Cardiac fibroblast (primary cell): ENCODE results near the gene SSH2.

ENCODE experiments used
- DNase-seq, 2 donors: peaks; one replicate each; pipeline versions ENCODE4 v3.0.0 to v3.0.0-alpha.2; 2010; ENCODE audit warnings: low read depth in 2 of 2
- H3K4me3 ChIP-seq, 2 donors: replicated peaks in 1 of 2; 1 replicate in 1 of 2; 2 replicates in 1 of 2; pipeline ENCODE4 v1.5.1; 2011; ENCODE audit warnings: low read depth in 2 of 2, low read length in 2 of 2, mild to moderate bottlenecking in 2 of 2, moderate library complexity in 1 of 2
- CTCF ChIP-seq: IDR thresholded peaks from one replicate; pipeline ENCODE4 v1.5.1; 2011; ENCODE audit warnings: low read depth, mild to moderate bottlenecking, low read length, inconsistent platforms

The SSH2 gene

DNA sequence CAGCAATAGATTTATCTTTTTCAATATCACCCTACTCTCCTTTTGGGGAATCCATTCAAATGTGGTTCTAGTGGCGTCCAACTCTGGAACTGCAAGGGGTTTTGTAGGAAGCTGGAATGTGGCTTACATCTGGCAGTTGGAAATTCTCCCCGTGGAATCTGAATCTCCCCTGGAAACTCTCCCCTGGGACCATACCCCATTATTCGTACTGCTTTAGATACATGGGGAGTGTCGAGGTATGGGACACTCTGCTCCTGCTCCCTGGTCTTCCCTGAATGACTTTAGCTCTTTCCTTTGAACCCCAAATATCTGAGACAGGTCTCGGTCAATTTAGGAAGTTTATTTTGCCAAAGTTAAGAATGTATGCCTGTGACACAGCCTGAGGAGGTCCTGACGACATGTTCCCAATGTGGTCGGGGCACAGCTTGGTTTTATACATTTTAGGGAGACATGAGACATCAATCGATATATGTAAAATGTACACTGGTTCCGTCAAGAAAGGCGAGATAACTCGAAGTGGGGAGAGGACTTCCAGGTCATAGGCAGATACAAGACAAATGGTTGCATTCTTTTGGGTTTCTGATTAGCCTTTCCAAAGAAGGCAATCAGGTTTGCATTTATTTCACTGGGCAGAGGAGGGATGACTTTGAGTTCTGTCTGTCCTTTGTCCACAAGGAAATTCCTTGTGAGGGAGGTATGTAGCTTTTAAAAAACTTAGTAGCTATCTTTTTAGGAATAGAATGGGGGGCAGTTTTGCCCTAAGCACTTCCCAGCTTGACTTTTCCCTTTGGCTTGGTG is 218.2 kb downstream of the SSH2 start:
- TF ChIP-seq CTCF, result no peak
- H3K4me3 ChIP-seq, result no peak overlapping the region
- DNase-seq, result no peak

GRCh38 chr17:29710891-29711418 is 219.1 kb downstream of the SSH2 start:
- DNase-seq, result peak; percentile 46 to 71
- no peak for TF ChIP-seq CTCF
- no peak overlapping the region for H3K4me3 ChIP-seq

DNA sequence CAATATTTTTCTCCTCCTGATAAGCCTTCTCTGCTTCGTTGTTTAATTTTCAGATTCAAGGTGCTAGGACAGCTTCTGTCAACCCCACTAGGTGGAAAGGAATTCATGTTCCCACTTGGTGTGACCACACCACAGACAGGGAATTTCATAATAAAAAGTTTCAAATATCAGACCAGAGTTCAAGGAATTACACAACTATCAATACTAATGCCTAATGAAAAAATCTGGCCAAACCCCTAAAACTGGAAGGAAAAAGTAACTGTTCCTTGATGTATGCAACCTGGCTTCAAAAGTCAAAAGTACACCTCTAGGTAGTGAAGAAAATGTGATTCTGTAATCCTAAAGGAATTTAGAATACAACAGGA is 219.5 kb downstream of the SSH2 start:
- TF ChIP-seq CTCF, result no peak
- no peak for DNase-seq
- no peak overlapping the region for H3K4me3 ChIP-seq

GRCh38 chr17:29709866-29710519 is 220.0 kb downstream of the SSH2 start:
- DNase-seq, result peak; percentile 52 to 56
- TF ChIP-seq CTCF, result no peak
- no peak overlapping the region for H3K4me3 ChIP-seq

DNA sequence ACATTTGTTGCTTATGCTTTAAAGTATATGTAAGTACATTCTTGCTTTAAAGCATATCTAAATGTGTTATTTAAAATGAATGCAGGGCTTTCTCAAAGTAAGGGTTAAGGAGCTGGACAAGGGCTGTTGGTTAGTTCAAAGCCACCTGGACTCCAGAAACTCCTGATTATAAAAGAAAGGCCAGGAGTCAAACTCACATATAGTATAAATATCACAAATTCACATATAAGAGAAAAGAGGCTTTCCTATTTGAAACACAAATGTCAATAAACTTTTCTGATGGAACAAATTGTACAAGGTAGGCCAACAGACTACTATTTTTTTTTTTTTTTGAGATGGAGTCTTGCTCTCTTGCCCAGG is 222.8 kb downstream of the SSH2 start:
- DNase-seq, result no peak
- H3K4me3 ChIP-seq, result no peak overlapping the region
- no peak for TF ChIP-seq CTCF

GRCh38 chr17:29706045-29706431 is 224.0 kb downstream of the SSH2 start:
- no peak overlapping the region for H3K4me3 ChIP-seq
- DNase-seq, result no peak
- no peak for TF ChIP-seq CTCF
